ENCODE results near the gene MAMLD1.
A peak's percentile ranks its signal among the peaks of the same experiment; 100 is the strongest.

MAMLD1 gene

DNA sequence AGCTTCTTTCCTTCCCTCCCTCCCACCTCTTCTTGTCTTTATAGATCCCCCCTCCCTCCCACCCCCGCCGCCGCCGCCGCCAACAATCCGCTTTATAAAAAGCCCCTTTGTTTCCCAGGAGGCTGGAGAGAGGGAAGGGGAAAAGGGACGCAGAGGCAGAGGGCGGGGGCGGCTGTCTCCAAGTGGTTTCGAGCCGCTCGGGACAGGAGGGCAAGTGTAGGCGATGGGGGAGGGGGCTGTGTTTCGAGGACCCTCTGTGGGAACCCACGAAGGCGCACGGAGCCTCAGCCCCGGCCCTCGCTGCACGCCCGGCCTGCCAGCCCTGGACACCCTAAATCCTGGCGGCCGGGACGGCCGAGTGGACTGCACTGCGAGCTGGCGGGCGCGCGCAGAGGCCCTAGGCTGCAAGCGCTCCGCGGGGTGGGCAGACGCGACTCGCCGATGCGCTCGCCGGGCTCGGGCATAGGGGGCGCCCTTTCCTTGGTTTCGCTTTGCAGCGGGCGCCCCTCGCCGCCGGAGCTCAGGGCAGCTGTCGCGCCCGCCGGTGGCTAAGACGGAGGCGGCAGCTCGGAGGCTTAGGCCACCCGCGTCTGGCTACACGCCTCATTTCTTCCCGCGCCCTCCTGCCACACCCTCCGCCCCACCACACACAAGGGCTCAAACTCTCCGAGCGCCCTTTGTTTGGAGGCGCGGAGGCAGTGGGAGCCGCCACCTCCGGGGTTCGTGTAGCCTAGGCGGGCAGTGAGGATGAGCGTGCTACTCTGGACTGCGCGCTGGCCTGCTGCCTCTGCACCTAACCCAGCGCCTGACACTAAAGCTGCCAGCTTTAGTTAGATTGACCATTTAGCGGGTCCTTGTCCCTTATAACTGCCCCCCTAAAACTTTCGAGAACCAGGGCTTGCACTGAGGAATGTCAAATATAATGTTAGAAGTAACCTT, 2.2 kb downstream of the MAMLD1 start (continued):
- TF ChIP-seq REST (tag by site-specific recombination; IDR thresholded peaks at IDR 0.05) (0 out of 2 replicates have a peak, but pooled peaks have one; percentile 43), SP3 (tag by site-specific recombination; IDR thresholded peaks at IDR 0.05) (peak; percentile 22; the same call in 1 of the 2 replicates), ZNF596 (tag by site-specific recombination; IDR thresholded peaks at IDR 0.05) (no peak), ZNF324 (tag by site-specific recombination; IDR thresholded peaks at IDR 0.05) (no peak; the same call in 1 of the 2 replicates), ZNF624 (tag by site-specific recombination; IDR thresholded peaks at IDR 0.05) (no peak), ZNF610 (tag by site-specific recombination; IDR thresholded peaks at IDR 0.05; ENCODE audit: borderline replicate concordance) (0 out of 2 replicates have a peak, but pooled peaks have one; percentile 37), ZNF114 (tag by site-specific recombination; IDR thresholded peaks at IDR 0.05) (no peak), KLF10 (tag by site-specific recombination; IDR thresholded peaks at IDR 0.05) (peak; percentile 70; the same call in 1 of the 2 replicates), ZNF792 (tag by site-specific recombination; IDR thresholded peaks at IDR 0.05) (no peak), IKZF3 (tag by site-specific recombination; IDR thresholded peaks at IDR 0.05) (no peak), ZNF146 (tag by site-specific recombination; IDR thresholded peaks at IDR 0.05) (no peak), ZNF626 (tag by site-specific recombination; IDR thresholded peaks at IDR 0.05) (no peak), TRIM28 (IDR thresholded peaks at IDR 0.05; ENCODE audit: borderline replicate concordance, low read length) (no peak), KLF8 (tag by site-specific recombination; IDR thresholded peaks at IDR 0.05) (peak; percentile 79; the same call in 1 of the 2 replicates), ZBTB21 (tag by site-specific recombination; IDR thresholded peaks at IDR 0.05) (no peak), ZNF501 (tag by site-specific recombination; IDR thresholded peaks at IDR 0.05) (peak; percentile 86; the same call in 1 of the 2 replicates), ZNF10 (tag by site-specific recombination; IDR thresholded peaks at IDR 0.05) (no peak), ZNF354C (tag by site-specific recombination; IDR thresholded peaks at IDR 0.05; ENCODE audit: borderline replicate concordance, low read depth) (no peak), KLF7 (tag by site-specific recombination; IDR thresholded peaks at IDR 0.05; ENCODE audit: borderline replicate concordance) (peak; percentile 37), ZNF776 (tag by site-specific recombination; IDR thresholded peaks at IDR 0.05; ENCODE audit: borderline replicate concordance) (no peak), SALL2 (tag by site-specific recombination; IDR thresholded peaks at IDR 0.05; ENCODE audit: borderline replicate concordance) (no peak), ZNF311 (tag by site-specific recombination; IDR thresholded peaks at IDR 0.05; ENCODE audit: borderline replicate concordance) (no peak), ZNF133 (tag by site-specific recombination; IDR thresholded peaks at IDR 0.05) (no peak), ZNF623 (tag by site-specific recombination; IDR thresholded peaks at IDR 0.05) (no peak), ZNF561 (tag by site-specific recombination; IDR thresholded peaks at IDR 0.05; ENCODE audit: borderline replicate concordance) (no peak; the same call in 1 of the 2 replicates), ZNF621 (tag by site-specific recombination; IDR thresholded peaks at IDR 0.05) (no peak), GFI1B (tag by site-specific recombination; IDR thresholded peaks at IDR 0.05) (no peak), ZNF292 (tag by site-specific recombination; IDR thresholded peaks at IDR 0.05; ENCODE audit: borderline replicate concordance, low read depth) (no peak), ZNF214 (tag by site-specific recombination; IDR thresholded peaks at IDR 0.05; ENCODE audit: borderline replicate concordance) (no peak), ZNF600 (tag by site-specific recombination; IDR thresholded peaks at IDR 0.05) (peak; percentile 50; the same call in 1 of the 2 replicates), ZBTB1 (tag by site-specific recombination; IDR thresholded peaks at IDR 0.05) (no peak)
- TF ChIP-seq, protein P1, sequence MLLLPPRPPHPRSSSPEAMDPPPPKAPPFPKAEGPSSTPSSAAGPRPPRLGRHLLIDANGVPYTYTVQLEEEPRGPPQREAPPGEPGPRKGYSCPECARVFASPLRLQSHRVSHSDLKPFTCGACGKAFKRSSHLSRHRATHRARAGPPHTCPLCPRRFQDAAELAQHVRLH (tag by site-specific recombination; IDR thresholded peaks at IDR 0.05), result no peak; the same call in 1 of the 2 replicates
- TF ChIP-seq, protein P2, sequence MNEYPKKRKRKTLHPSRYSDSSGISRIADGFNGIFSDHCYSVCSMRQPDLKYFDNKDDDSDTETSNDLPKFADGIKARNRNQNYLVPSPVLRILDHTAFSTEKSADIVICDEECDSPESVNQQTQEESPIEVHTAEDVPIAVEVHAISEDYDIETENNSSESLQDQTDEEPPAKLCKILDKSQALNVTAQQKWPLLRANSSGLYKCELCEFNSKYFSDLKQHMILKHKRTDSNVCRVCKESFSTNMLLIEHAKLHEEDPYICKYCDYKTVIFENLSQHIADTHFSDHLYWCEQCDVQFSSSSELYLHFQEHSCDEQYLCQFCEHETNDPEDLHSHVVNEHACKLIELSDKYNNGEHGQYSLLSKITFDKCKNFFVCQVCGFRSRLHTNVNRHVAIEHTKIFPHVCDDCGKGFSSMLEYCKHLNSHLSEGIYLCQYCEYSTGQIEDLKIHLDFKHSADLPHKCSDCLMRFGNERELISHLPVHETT (tag by site-specific recombination; IDR thresholded peaks at IDR 0.05), result no peak
- TF ChIP-seq, protein P3, sequence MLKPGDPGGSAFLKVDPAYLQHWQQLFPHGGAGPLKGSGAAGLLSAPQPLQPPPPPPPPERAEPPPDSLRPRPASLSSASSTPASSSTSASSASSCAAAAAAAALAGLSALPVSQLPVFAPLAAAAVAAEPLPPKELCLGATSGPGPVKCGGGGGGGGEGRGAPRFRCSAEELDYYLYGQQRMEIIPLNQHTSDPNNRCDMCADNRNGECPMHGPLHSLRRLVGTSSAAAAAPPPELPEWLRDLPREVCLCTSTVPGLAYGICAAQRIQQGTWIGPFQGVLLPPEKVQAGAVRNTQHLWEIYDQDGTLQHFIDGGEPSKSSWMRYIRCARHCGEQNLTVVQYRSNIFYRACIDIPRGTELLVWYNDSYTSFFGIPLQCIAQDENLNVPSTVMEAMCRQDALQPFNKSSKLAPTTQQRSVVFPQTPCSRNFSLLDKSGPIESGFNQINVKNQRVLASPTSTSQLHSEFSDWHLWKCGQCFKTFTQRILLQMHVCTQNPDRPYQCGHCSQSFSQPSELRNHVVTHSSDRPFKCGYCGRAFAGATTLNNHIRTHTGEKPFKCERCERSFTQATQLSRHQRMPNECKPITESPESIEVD (tag by site-specific recombination; IDR thresholded peaks at IDR 0.05), result no peak

All from HEK293 (cell line).